SK-N-SH treated with all-trans-retinoic acid at 6 μM for 48 hours (cell line): Measurements from ENCODE around the gene HLA-DRA.

ENCODE experiments used
- ZNF565 ChIP-seq: fragments of 450-650 bp; formaldehyde crosslinking; conservative IDR thresholded peaks from 2 replicates; pipeline ENCODE4 v1.5.0; 2020; ENCODE audit warnings: low read depth, mild to moderate bottlenecking, moderate library complexity
- ZNF8 ChIP-seq: fragments of 450-650 bp; formaldehyde crosslinking; IDR thresholded peaks from 2 replicates; pipeline ENCODE4 v1.5.0; 2020; ENCODE audit warnings: mild to moderate bottlenecking, moderate library complexity

DNA sequence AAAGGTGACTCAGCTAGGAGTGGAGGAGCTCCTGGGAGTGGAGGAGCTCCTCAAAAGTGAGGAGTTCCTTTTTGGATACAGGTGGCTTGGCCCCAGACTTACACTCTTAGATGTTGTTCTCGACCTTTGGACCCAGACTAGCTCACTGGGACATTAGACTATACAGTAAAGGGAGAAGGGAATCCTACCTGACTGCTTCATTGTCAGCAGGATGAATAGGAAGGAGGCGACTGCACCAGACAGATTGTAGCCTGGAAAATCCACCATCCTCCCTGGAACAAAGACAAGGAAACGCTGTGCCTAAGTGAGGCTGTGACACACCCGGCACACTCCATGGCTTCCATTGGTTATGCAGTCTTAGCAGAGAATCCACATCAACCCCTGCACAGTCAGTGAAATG lies 32.8 kb upstream of the HLA-DRA start, which contains the start of gene BTNL2:
- TF ChIP-seq ZNF8 (no peak), ZNF565 (no peak)
